ENCODE results near the gene SVOP. TPM values are rescaled to one million over a fixed set of nuclear protein-coding genes. Genes with fewer than 3 reads are reported as not detected.

The SVOP gene
- total RNA-seq, 1 experiment from 2014 or later, result 0.47 TPM

DNA sequence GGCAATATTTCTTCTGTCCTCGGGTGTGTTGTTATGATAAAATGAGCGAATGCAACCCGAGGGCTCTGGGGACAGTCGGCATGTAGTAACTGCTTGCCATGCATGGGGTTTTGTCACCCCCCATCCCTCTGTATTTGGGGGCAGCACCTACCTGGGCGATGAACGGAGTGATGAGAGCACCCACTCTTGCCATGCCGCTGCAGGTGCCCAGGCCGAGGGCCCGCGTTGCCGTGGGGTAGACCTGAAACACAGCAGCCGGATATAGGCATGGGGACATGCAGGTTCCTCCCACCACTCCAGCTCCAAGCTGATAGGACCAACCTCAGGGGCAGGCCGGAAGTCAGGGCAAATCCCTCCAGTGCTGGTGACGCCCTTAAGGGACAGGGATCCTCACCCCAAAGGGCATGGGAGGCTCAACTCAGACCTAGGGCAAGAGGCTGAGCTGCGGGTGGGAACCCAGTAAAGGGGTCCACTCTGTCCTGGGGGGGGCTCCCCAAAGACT is 105.2 kb downstream of the SVOP start:
- Histone ChIP-seq H3K9me2 (ENCODE audit: insufficient read depth) (no peaks in the 10 kb centered on the region), H3K9ac (ENCODE audit: low read length) (no peak overlapping the region), H3K36me3 (ENCODE audit: control insufficient read depth in 1 of 2, insufficient read depth in 2 of 2, low read length in 2 of 2) (no peaks in the 10 kb centered on the region), H3K9me3 (ENCODE audit: control insufficient read depth in 1 of 2, insufficient read depth in 1 of 2, low read depth in 1 of 2, low read length in 2 of 2) (no peaks in the 10 kb centered on the region; a peak in 1 of 4 replicates), H2AFZ (ENCODE audit: low read depth, low read length, poor library complexity, severe bottlenecking) (no peak overlapping the region), H4K20me1 (ENCODE audit: insufficient read depth) (no peaks in the 10 kb centered on the region), H3K4me1 (ENCODE audit: control insufficient read depth in 1 of 2, insufficient read depth in 2 of 2, low read length in 2 of 2) (peaks cover 9 to 15% of the 10 kb centered on the region in 2 experiments; a peak in 2 of 4 replicates), H3K4me3 (replicated peaks in 1 of 2; ENCODE audit: low read depth in 1 of 2, low read length in 2 of 2) (no peak overlapping the region), H3K27ac (ENCODE audit: low read depth, low read length) (no peak overlapping the region), H3K79me2 (ENCODE audit: insufficient read depth, low read length) (no peaks in the 10 kb centered on the region), H3K27me3 (ENCODE audit: insufficient read depth, low read length) (no peaks in the 10 kb centered on the region), H3K4me2 (ENCODE audit: low read length) (no peak overlapping the region)
- intact Hi-C loops (cut with micrococcal nuclease), result no loop called here
- ChIA-PET POLR2A (no interaction called here), RAD21 (ENCODE audit: low non-redundant PET in 1 of 2, low total read pairs in 2 of 2, uncharacterized antibody in 2 of 2, unreplicated experiment in 2 of 2) (no interaction called here), CTCF (no interaction called here)
- TF ChIP-seq POLR2A (IDR thresholded peaks at IDR 0.05; ENCODE audit: borderline replicate concordance, extremely low read depth, insufficient read depth, insufficient read length) (peak; percentile 53), POLR2AphosphoS5 (IDR thresholded peaks at IDR 0.05; ENCODE audit: low read depth, low read length) (no peak)
- no TSS peak for BruUV-seq (replicated peaks)
- DNase-seq (ENCODE audit: low read depth, low spot score) (no peak), ATAC-seq (no peak)

DNA sequence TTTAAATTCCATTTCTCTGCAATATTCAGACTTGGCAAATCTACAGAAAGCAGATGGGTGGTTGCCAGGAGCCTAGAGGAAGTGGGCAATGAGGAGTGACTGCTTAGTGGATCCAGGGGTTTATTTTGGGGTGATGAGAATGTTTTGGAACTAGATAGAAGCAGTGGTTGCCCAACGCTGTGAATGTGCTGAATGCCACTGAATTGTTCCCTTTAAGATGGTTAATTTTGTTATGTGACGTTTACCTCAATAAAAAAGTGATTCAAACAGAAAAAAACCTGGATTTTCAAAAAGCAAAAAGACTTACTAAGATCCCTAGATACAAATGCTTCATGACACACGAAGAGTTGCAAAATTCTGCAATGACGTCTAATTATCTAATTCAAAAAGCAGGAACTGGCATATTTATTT is 106.7 kb downstream of the SVOP start:
- ChIA-PET RAD21 (ENCODE audit: low non-redundant PET in 1 of 2, low total read pairs in 2 of 2, uncharacterized antibody in 2 of 2, unreplicated experiment in 2 of 2) (no interaction called here), POLR2A (no interaction called here), CTCF (no interaction called here)
- DNase-seq (ENCODE audit: low read depth, low spot score), result no peak
- H3K9ac ChIP-seq (ENCODE audit: low read length), result no peak overlapping the region
- intact Hi-C loops (cut with micrococcal nuclease), result no loop called here
- no peaks in the 10 kb centered on the region for H3K9me3 ChIP-seq (ENCODE audit: control insufficient read depth in 1 of 2, insufficient read depth in 1 of 2, low read depth in 1 of 2, low read length in 2 of 2)
- no peaks in the 10 kb centered on the region for H4K20me1 ChIP-seq (ENCODE audit: insufficient read depth)
- no peak overlapping the region for H3K27ac ChIP-seq (ENCODE audit: low read depth, low read length)
- no peaks in the 10 kb centered on the region for H3K27me3 ChIP-seq (ENCODE audit: insufficient read depth, low read length)
- TF ChIP-seq EZH2phosphoT487 (IDR thresholded peaks at IDR 0.05; ENCODE audit: borderline replicate concordance) (no peak), EGR1 (IDR thresholded peaks at IDR 0.05; ENCODE audit: low read depth) (no peak), POLR2A (IDR thresholded peaks at IDR 0.05; ENCODE audit: borderline replicate concordance, extremely low read depth, insufficient read depth, insufficient read length) (no peak), SRF (IDR thresholded peaks at IDR 0.05; ENCODE audit: low read depth) (no peak), CEBPB (IDR thresholded peaks at IDR 0.05; ENCODE audit: low read depth) (no peak), ZNF274 (IDR thresholded peaks at IDR 0.05; ENCODE audit: low read depth, low read length) (no peak), SP1 (IDR thresholded peaks at IDR 0.05; ENCODE audit: low read depth) (no peak), SIN3A (IDR thresholded peaks at IDR 0.05; ENCODE audit: low read depth) (no peak), TCF7L2 (IDR thresholded peaks at IDR 0.05; ENCODE audit: borderline replicate concordance, extremely low read depth, insufficient read depth, insufficient read length) (no peak), ELF1 (IDR thresholded peaks at IDR 0.05; ENCODE audit: borderline replicate concordance, low read depth) (no peak), EZH2 (IDR thresholded peaks at IDR 0.05) (no peak), FOSL1 (IDR thresholded peaks at IDR 0.05; ENCODE audit: low read depth) (no peak)
- TF ChIP-seq, protein P1, sequence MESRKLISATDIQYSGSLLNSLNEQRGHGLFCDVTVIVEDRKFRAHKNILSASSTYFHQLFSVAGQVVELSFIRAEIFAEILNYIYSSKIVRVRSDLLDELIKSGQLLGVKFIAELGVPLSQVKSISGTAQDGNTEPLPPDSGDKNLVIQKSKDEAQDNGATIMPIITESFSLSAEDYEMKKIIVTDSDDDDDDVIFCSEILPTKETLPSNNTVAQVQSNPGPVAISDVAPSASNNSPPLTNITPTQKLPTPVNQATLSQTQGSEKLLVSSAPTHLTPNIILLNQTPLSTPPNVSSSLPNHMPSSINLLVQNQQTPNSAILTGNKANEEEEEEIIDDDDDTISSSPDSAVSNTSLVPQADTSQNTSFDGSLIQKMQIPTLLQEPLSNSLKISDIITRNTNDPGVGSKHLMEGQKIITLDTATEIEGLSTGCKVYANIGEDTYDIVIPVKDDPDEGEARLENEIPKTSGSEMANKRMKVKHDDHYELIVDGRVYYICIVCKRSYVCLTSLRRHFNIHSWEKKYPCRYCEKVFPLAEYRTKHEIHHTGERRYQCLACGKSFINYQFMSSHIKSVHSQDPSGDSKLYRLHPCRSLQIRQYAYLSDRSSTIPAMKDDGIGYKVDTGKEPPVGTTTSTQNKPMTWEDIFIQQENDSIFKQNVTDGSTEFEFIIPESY (IDR thresholded peaks at IDR 0.05; ENCODE audit: extremely low read depth, insufficient replicate concordance, low read length), result no peak
- TF ChIP-seq, protein P2, sequence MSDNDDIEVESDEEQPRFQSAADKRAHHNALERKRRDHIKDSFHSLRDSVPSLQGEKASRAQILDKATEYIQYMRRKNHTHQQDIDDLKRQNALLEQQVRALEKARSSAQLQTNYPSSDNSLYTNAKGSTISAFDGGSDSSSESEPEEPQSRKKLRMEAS (IDR thresholded peaks at IDR 0.05), result no peak
- H3K36me3 ChIP-seq (ENCODE audit: control insufficient read depth in 1 of 2, insufficient read depth in 2 of 2, low read length in 2 of 2), result no peaks in the 10 kb centered on the region
- ATAC-seq, result no peak
- no peak overlapping the region for H3K4me2 ChIP-seq (ENCODE audit: low read length)
- no peak overlapping the region for H2AFZ ChIP-seq (ENCODE audit: low read depth, low read length, poor library complexity, severe bottlenecking)
- BruUV-seq (replicated peaks), result no TSS peak
- H3K4me1 ChIP-seq (ENCODE audit: control insufficient read depth in 1 of 2, insufficient read depth in 2 of 2, low read length in 2 of 2), result peaks cover 9 to 15% of the 10 kb centered on the region in 2 experiments; a peak in 2 of 4 replicates
- H3K4me3 ChIP-seq (replicated peaks in 1 of 2; ENCODE audit: low read depth in 1 of 2, low read length in 2 of 2), result no peak overlapping the region
- H3K9me2 ChIP-seq (ENCODE audit: insufficient read depth), result no peaks in the 10 kb centered on the region
- no peaks in the 10 kb centered on the region for H3K79me2 ChIP-seq (ENCODE audit: insufficient read depth, low read length)

All from HCT116 (cell line).